Measurements from ENCODE around the gene PCNX3. TPM values are rescaled to one million over a fixed set of nuclear protein-coding genes. Genes with fewer than 3 reads are reported as not detected.
A peak's percentile ranks its signal among the peaks of the same experiment; 100 is the strongest.

Gene PCNX3
- total RNA-seq, 2 experiments from 2014 or later: 40.9 to 42.6 TPM

GRCh38 chr11:65576867-65577755, 38.5 kb upstream of the PCNX3 start:
- peak overlapping the region; percentile 88 for H3K4me3 Mint-ChIP-seq
- H3K36me3 Mint-ChIP-seq: peaks cover 23% of the 10 kb centered on the region
- peak overlapping the region; percentile 84 for H3K27ac Mint-ChIP-seq
- H3K27me3 Mint-ChIP-seq: no peaks in the 10 kb centered on the region
- H3K4me1 Mint-ChIP-seq: peaks cover 44% of the 10 kb centered on the region
- no peaks in the 10 kb centered on the region for H3K9me3 Mint-ChIP-seq
- DNase-seq: peak; percentile 48

GRCh38 chr11:65577756-65578109, 37.8 kb upstream of the PCNX3 start:
- no peak for DNase-seq
- Mint-ChIP-seq H3K4me1 (peaks cover 43% of the 10 kb centered on the region), H3K36me3 (peaks cover 22% of the 10 kb centered on the region), H3K4me3 (peak overlapping the region; percentile 55), H3K27me3 (no peaks in the 10 kb centered on the region), H3K27ac (peak overlapping the region; percentile 16), H3K9me3 (no peaks in the 10 kb centered on the region)

GRCh38 chr11:65578134-65578533, 37.4 kb upstream of the PCNX3 start:
- Mint-ChIP-seq H3K27ac (peak overlapping the region; percentile 4), H3K4me3 (peak overlapping the region; percentile 55), H3K9me3 (no peaks in the 10 kb centered on the region), H3K36me3 (peaks cover 18% of the 10 kb centered on the region), H3K27me3 (no peaks in the 10 kb centered on the region), H3K4me1 (peaks cover 41% of the 10 kb centered on the region)
- no peak for DNase-seq

- H3K27me3 Mint-ChIP-seq: no peaks in the 10 kb centered on the region
- peak overlapping the region; percentile 4 for H3K27ac Mint-ChIP-seq
- DNase-seq: no peak
- H3K9me3 Mint-ChIP-seq: no peaks in the 10 kb centered on the region
- peak overlapping the region; percentile 50 for H3K4me3 Mint-ChIP-seq
- H3K4me1 Mint-ChIP-seq: peaks cover 36% of the 10 kb centered on the region
- peaks cover 17% of the 10 kb centered on the region for H3K36me3 Mint-ChIP-seq
Observed at GRCh38 chr11:65578667-65579066, 36.9 kb upstream of the PCNX3 start.

GRCh38 chr11:65579291-65579690, 36.3 kb upstream of the PCNX3 start:
- Mint-ChIP-seq H3K4me1 (peaks cover 33% of the 10 kb centered on the region), H3K27ac (no peak overlapping the region), H3K36me3 (peaks cover 13% of the 10 kb centered on the region), H3K4me3 (no peak overlapping the region), H3K27me3 (no peaks in the 10 kb centered on the region), H3K9me3 (no peaks in the 10 kb centered on the region)
- no peak for DNase-seq

- no peak overlapping the region for H3K4me3 Mint-ChIP-seq
- no peaks in the 10 kb centered on the region for H3K27me3 Mint-ChIP-seq
- no peaks in the 10 kb centered on the region for H3K9me3 Mint-ChIP-seq
- peaks cover 27% of the 10 kb centered on the region for H3K4me1 Mint-ChIP-seq
- peaks cover 13% of the 10 kb centered on the region for H3K36me3 Mint-ChIP-seq
- no peak for DNase-seq
- H3K27ac Mint-ChIP-seq: no peak overlapping the region
Observed at GRCh38 chr11:65580031-65580692, 35.4 kb upstream of the PCNX3 start.

- H3K4me1 Mint-ChIP-seq: peaks cover 22% of the 10 kb centered on the region
- H3K4me3 Mint-ChIP-seq: no peak overlapping the region
- no peak for DNase-seq
- H3K27ac Mint-ChIP-seq: peak overlapping the region; percentile 54
- no peaks in the 10 kb centered on the region for H3K27me3 Mint-ChIP-seq
- H3K9me3 Mint-ChIP-seq: no peaks in the 10 kb centered on the region
- peaks cover 13% of the 10 kb centered on the region for H3K36me3 Mint-ChIP-seq
Observed at GRCh38 chr11:65580756-65581155, 34.8 kb upstream of the PCNX3 start.

- Mint-ChIP-seq H3K27ac (no peak overlapping the region), H3K4me3 (no peak overlapping the region), H3K27me3 (no peaks in the 10 kb centered on the region), H3K36me3 (peaks cover 16% of the 10 kb centered on the region), H3K9me3 (no peaks in the 10 kb centered on the region), H3K4me1 (peaks cover 21% of the 10 kb centered on the region)
- DNase-seq: no peak
Observed at GRCh38 chr11:65581928-65582327, 33.6 kb upstream of the PCNX3 start.

- H3K4me1 Mint-ChIP-seq: peaks cover 24% of the 10 kb centered on the region
- DNase-seq: no peak
- no peaks in the 10 kb centered on the region for H3K27me3 Mint-ChIP-seq
- peaks cover 12% of the 10 kb centered on the region for H3K36me3 Mint-ChIP-seq
- H3K9me3 Mint-ChIP-seq: no peaks in the 10 kb centered on the region
- no peak overlapping the region for H3K4me3 Mint-ChIP-seq
- H3K27ac Mint-ChIP-seq: no peak overlapping the region
Observed at GRCh38 chr11:65583589-65583988, 32.0 kb upstream of the PCNX3 start.

- DNase-seq: no peak
- no peaks in the 10 kb centered on the region for H3K27me3 Mint-ChIP-seq
- H3K4me3 Mint-ChIP-seq: no peak overlapping the region
- peaks cover 25% of the 10 kb centered on the region for H3K4me1 Mint-ChIP-seq
- H3K36me3 Mint-ChIP-seq: peaks cover 13% of the 10 kb centered on the region
- H3K9me3 Mint-ChIP-seq: no peaks in the 10 kb centered on the region
- no peak overlapping the region for H3K27ac Mint-ChIP-seq
Observed at GRCh38 chr11:65584106-65584505, 31.5 kb upstream of the PCNX3 start.

- Mint-ChIP-seq H3K36me3 (peaks cover 12% of the 10 kb centered on the region), H3K9me3 (no peaks in the 10 kb centered on the region), H3K4me1 (peaks cover 27% of the 10 kb centered on the region), H3K4me3 (no peak overlapping the region), H3K27me3 (no peaks in the 10 kb centered on the region), H3K27ac (no peak overlapping the region)
- DNase-seq: no peak
Observed at GRCh38 chr11:65584723-65585171, 30.8 kb upstream of the PCNX3 start.

- no peak overlapping the region for H3K4me3 Mint-ChIP-seq
- no peaks in the 10 kb centered on the region for H3K27me3 Mint-ChIP-seq
- peak overlapping the region; percentile 25 for H3K27ac Mint-ChIP-seq
- DNase-seq: no peak
- no peaks in the 10 kb centered on the region for H3K9me3 Mint-ChIP-seq
- H3K4me1 Mint-ChIP-seq: peaks cover 30% of the 10 kb centered on the region
- H3K36me3 Mint-ChIP-seq: peaks cover 10% of the 10 kb centered on the region
Observed at GRCh38 chr11:65585396-65586246, 30.0 kb upstream of the PCNX3 start.

- H3K4me1 Mint-ChIP-seq: peaks cover 30% of the 10 kb centered on the region
- no peak for DNase-seq
- H3K4me3 Mint-ChIP-seq: no peak overlapping the region
- no peaks in the 10 kb centered on the region for H3K9me3 Mint-ChIP-seq
- H3K27ac Mint-ChIP-seq: peak overlapping the region; percentile 35
- peaks cover 11% of the 10 kb centered on the region for H3K36me3 Mint-ChIP-seq
- no peaks in the 10 kb centered on the region for H3K27me3 Mint-ChIP-seq
Observed at GRCh38 chr11:65586247-65586630, 29.3 kb upstream of the PCNX3 start.

GRCh38 chr11:65586676-65587075, 28.9 kb upstream of the PCNX3 start:
- Mint-ChIP-seq H3K27me3 (no peaks in the 10 kb centered on the region), H3K36me3 (peaks cover 10% of the 10 kb centered on the region), H3K4me3 (no peak overlapping the region), H3K27ac (peak overlapping the region; percentile 35), H3K9me3 (no peaks in the 10 kb centered on the region), H3K4me1 (peaks cover 30% of the 10 kb centered on the region)
- DNase-seq: no peak

All from activated naive CD8-positive, alpha-beta T cell treated with anti-CD3 and anti-CD28 coated beads for 36 hours (primary cell).